Measurements from ENCODE around the gene PPARA.

GRCh38 chr22:46116491-46116958 lies 33.8 kb upstream of the PPARA start:
- TF ChIP-seq, protein P1, sequence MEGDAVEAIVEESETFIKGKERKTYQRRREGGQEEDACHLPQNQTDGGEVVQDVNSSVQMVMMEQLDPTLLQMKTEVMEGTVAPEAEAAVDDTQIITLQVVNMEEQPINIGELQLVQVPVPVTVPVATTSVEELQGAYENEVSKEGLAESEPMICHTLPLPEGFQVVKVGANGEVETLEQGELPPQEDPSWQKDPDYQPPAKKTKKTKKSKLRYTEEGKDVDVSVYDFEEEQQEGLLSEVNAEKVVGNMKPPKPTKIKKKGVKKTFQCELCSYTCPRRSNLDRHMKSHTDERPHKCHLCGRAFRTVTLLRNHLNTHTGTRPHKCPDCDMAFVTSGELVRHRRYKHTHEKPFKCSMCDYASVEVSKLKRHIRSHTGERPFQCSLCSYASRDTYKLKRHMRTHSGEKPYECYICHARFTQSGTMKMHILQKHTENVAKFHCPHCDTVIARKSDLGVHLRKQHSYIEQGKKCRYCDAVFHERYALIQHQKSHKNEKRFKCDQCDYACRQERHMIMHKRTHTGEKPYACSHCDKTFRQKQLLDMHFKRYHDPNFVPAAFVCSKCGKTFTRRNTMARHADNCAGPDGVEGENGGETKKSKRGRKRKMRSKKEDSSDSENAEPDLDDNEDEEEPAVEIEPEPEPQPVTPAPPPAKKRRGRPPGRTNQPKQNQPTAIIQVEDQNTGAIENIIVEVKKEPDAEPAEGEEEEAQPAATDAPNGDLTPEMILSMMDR (IDR thresholded peaks at IDR 0.05): peak; percentile 64 to 98 (median 88)
- no peak for TF ChIP-seq POLR2A (IDR thresholded peaks at IDR 0.05)
